ENCODE data around the gene PCID2. TPM values are rescaled to one million over a fixed set of nuclear protein-coding genes. Genes with fewer than 3 reads are reported as not detected.

The PCID2 gene
- polyA plus RNA-seq, 1 of the 3 experiments (the other 2 are of a cell fraction): 69.8 TPM

GRCh38 chr13:113135281-113135760 lies 73.1 kb downstream of the PCID2 start (continued):
- no peak for TF ChIP-seq IRF3 (IDR thresholded peaks at IDR 0.05; ENCODE audit: low read depth, low read length)
- no peak for TF ChIP-seq NRF1 (IDR thresholded peaks at IDR 0.05; ENCODE audit: low read depth, low read length)
- no peak for TF ChIP-seq TAF1 (IDR thresholded peaks at IDR 0.05; ENCODE audit: borderline replicate concordance, low read depth, low read length)
- TF ChIP-seq SMC3 (IDR thresholded peaks at IDR 0.05; ENCODE audit: low read depth, low read length): no peak
- no peak for TF ChIP-seq POLR2AphosphoS5 (IDR thresholded peaks at IDR 0.05; ENCODE audit: low read depth, low read length)
- no peak for TF ChIP-seq EZH2phosphoT487 (IDR thresholded peaks at IDR 0.05; ENCODE audit: borderline replicate concordance, low read depth)
- TF ChIP-seq SIN3A (IDR thresholded peaks at IDR 0.05; ENCODE audit: borderline replicate concordance, low read depth, low read length): no peak
- TF ChIP-seq RAD21 (IDR thresholded peaks at IDR 0.05; ENCODE audit: low read length): no peak
- no peak for TF ChIP-seq MXI1 (IDR thresholded peaks at IDR 0.05; ENCODE audit: low read depth, low read length)

GRCh38 chr13:113129921-113130750 lies 78.3 kb downstream of the PCID2 start:
- TF ChIP-seq MAX (IDR thresholded peaks at IDR 0.05; ENCODE audit: low read depth) (no peak), GATA2 (CRISPR knock-in tag; IDR thresholded peaks at IDR 0.05) (no peak), MXI1 (IDR thresholded peaks at IDR 0.05; ENCODE audit: low read depth, low read length) (no peak), SIN3A (IDR thresholded peaks at IDR 0.05; ENCODE audit: borderline replicate concordance, low read depth, low read length) (no peak), TEAD4 (IDR thresholded peaks at IDR 0.05; ENCODE audit: borderline replicate concordance, insufficient read depth) (no peak), JUND (IDR thresholded peaks at IDR 0.05) (no peak), IRF3 (IDR thresholded peaks at IDR 0.05; ENCODE audit: low read depth, low read length) (no peak), EZH2phosphoT487 (IDR thresholded peaks at IDR 0.05; ENCODE audit: borderline replicate concordance, low read depth) (no peak), RCOR1 (IDR thresholded peaks at IDR 0.05; ENCODE audit: low read length) (no peak), FOXJ3 (CRISPR knock-in tag; IDR thresholded peaks at IDR 0.05) (no peak), ZBTB33 (IDR thresholded peaks at IDR 0.05; ENCODE audit: borderline replicate concordance, low read depth) (no peak), USF2 (IDR thresholded peaks at IDR 0.05; ENCODE audit: borderline replicate concordance, low read depth, low read length) (no peak)
- Histone ChIP-seq H2AFZ (ENCODE audit: low read depth) (no peak overlapping the region), H3F3A (replicated peaks; ENCODE audit: insufficient read depth) (no peaks in the 10 kb centered on the region), H3K9me3 (no peaks in the 10 kb centered on the region), H3K36me3 (replicated peaks in 1 of 2; ENCODE audit: control insufficient read depth in 1 of 2, insufficient read depth in 2 of 2, low read length in 1 of 2) (no peaks in the 10 kb centered on the region), H3K4me3 (ENCODE audit: low read depth in 2 of 2, low read length in 1 of 2) (no peak overlapping the region), H3K4me1 (ENCODE audit: control insufficient read depth in 1 of 2, insufficient read depth in 2 of 2, low read depth in 1 of 2, low read length in 1 of 2) (no peaks in the 10 kb centered on the region), H3K9me2 (no peaks in the 10 kb centered on the region), H3K9ac (no peak overlapping the region), H3K79me2 (ENCODE audit: insufficient read depth) (no peaks in the 10 kb centered on the region), H4K20me1 (ENCODE audit: insufficient read depth) (no peaks in the 10 kb centered on the region), H3K27me3 (ENCODE audit: insufficient read depth) (no peaks in the 10 kb centered on the region), H3K27ac (ENCODE audit: low read depth in 2 of 2, low read length in 1 of 2) (no peak overlapping the region), H3K4me2 (no peak overlapping the region)
- no peak for DNase-seq
- ChIA-PET CTCF (no interaction called here), POLR2A (interaction anchor here (0.6 kb wide), 1 partner anchor 25 kb away, joined by 3 read pairs; no protein-coding TSS in a partner anchor)
- 94% methylated on average over 40 of the region's 60 CpGs for WGBS (ENCODE audit: low lambda C conversion rate)

All from SK-N-SH (cell line).